ENCODE results near the gene VN1R4. TPM values are rescaled to one million over a fixed set of nuclear protein-coding genes. Genes with fewer than 3 reads are reported as not detected.
"Not testable (repeated sequence)": the region's sequence is repeated elsewhere in the genome, so short reads cannot be mapped to it uniquely, and the experiment has no call there.

Gene VN1R4
- polyA plus RNA-seq, 2 of the 4 experiments (the other 2 are of a cell fraction), result not detected

- TF ChIP-seq GATA3 (IDR thresholded peaks at IDR 0.05; ENCODE audit: borderline replicate concordance) (no peak), CBX2 (IDR thresholded peaks at IDR 0.05; ENCODE audit: borderline replicate concordance, low read depth) (no peak), ELK1 (IDR thresholded peaks at IDR 0.05; ENCODE audit: low read depth, low read length) (no peak), TFCP2L1 (CRISPR knock-in tag; IDR thresholded peaks at IDR 0.05) (no peak), NFE2L2 (conservative IDR thresholded peaks at IDR 0.05; ENCODE audit: low read length) (no peak), BHLHE40 (IDR thresholded peaks at IDR 0.05; ENCODE audit: low read depth, low read length) (no peak), POLR2A (IDR thresholded peaks at IDR 0.05; ENCODE audit: low read length) (no peak), HES2 (IDR thresholded peaks at IDR 0.05) (no peak), ZNF302 (CRISPR knock-in tag; IDR thresholded peaks at IDR 0.05) (no peak), EHF (CRISPR knock-in tag; IDR thresholded peaks at IDR 0.05) (no peak), RFX5 (IDR thresholded peaks at IDR 0.05) (no peak), HOXB13 (CRISPR knock-in tag; IDR thresholded peaks at IDR 0.05; ENCODE audit: low read depth) (no peak), RNF2 (IDR thresholded peaks at IDR 0.05; ENCODE audit: borderline replicate concordance, low read depth) (no peak), ESRRA (IDR thresholded peaks at IDR 0.05; ENCODE audit: borderline replicate concordance, low read length) (no peak), USF2 (IDR thresholded peaks at IDR 0.05) (no peak)
- Histone ChIP-seq H3K9me3 (peaks cover 62% of the 10 kb centered on the region), H3K27ac (no peak overlapping the region), H3K4me3 (no peak overlapping the region), H3K4me2 (no peak overlapping the region), H3K4me1 (no peaks in the 10 kb centered on the region)
- no peak for ATAC-seq
- no peak for FAIRE-seq
- no peak for DNase-seq (ENCODE audit: low read depth in 1 of 2, low spot score in 1 of 2)
- WGBS (ENCODE audit: missing lambda C conversion rate), result 62% methylated on average over 20 of the region's 20 CpGs
- ChIA-PET POLR2A (no interaction called here), CTCF (no interaction called here)
Observed at GRCh38 chr19:53224606-53225005, 42.9 kb downstream of the VN1R4 start.

- ATAC-seq; CTCF ChIA-PET; FAIRE-seq; H3K4me2 ChIP-seq; H3K27ac ChIP-seq; POLR2A ChIA-PET; DNase-seq (ENCODE audit: low read depth in 1 of 2, low spot score in 1 of 2); H3K4me1 ChIP-seq; H3K4me3 ChIP-seq: not testable (repeated sequence)
- H3K9me3 ChIP-seq, result peaks cover 66% of the 10 kb centered on the region
- WGBS (ENCODE audit: missing lambda C conversion rate), result 67% methylated on average over 3 of the region's 28 CpGs
Observed at GRCh38 chr19:53222716-53223115, 44.8 kb downstream of the VN1R4 start.

Other genes starting within 250 kb of the VN1R4 start
- gene ERVV-2, start 223.0 kb downstream of the VN1R4 start, polyA plus RNA-seq (2011; rRNA removed), result not detected in 2 replicates
- not detected in 3 replicates for gene ERVV-2, start 223.0 kb downstream of the VN1R4 start, polyA plus RNA-seq (2017; fragmentation: RNase III; extraction: RNeasy Plus Mini Kit Qiagen cat#74134 plus additional on column Dnase treatment)
- 15.4 and 16.6 TPM in 2 replicates for gene ZNF160, start 164.3 kb downstream of the VN1R4 start, polyA plus RNA-seq (2011; rRNA removed)
- gene ZNF160, start 164.3 kb downstream of the VN1R4 start, polyA plus RNA-seq (2017; fragmentation: RNase III; extraction: RNeasy Plus Mini Kit Qiagen cat#74134 plus additional on column Dnase treatment), result 8.8 to 9.6 TPM (median 9.1 TPM) in 3 replicates
- gene ZNF415, start 134.8 kb downstream of the VN1R4 start, polyA plus RNA-seq (2011; rRNA removed), result not detected in 2 replicates
- gene ZNF415, start 134.8 kb downstream of the VN1R4 start, polyA plus RNA-seq (2017; fragmentation: RNase III; extraction: RNeasy Plus Mini Kit Qiagen cat#74134 plus additional on column Dnase treatment), result not detected in 3 replicates
- not detected in 2 replicates for gene ZNF347, start 108.7 kb downstream of the VN1R4 start, polyA plus RNA-seq (2011; rRNA removed)
- gene ZNF347, start 108.7 kb downstream of the VN1R4 start, polyA plus RNA-seq (2017; fragmentation: RNase III; extraction: RNeasy Plus Mini Kit Qiagen cat#74134 plus additional on column Dnase treatment), result not detected in 3 replicates
- gene ZNF665, start 74.4 kb downstream of the VN1R4 start, polyA plus RNA-seq (2011; rRNA removed), result not detected in 2 replicates
- gene ZNF665, start 74.4 kb downstream of the VN1R4 start, polyA plus RNA-seq (2017; fragmentation: RNase III; extraction: RNeasy Plus Mini Kit Qiagen cat#74134 plus additional on column Dnase treatment), result not detected in 3 replicates
- not detected in 2 replicates for gene ZNF677, start 12.8 kb downstream of the VN1R4 start, polyA plus RNA-seq (2011; rRNA removed)
- gene ZNF677, start 12.8 kb downstream of the VN1R4 start, polyA plus RNA-seq (2017; fragmentation: RNase III; extraction: RNeasy Plus Mini Kit Qiagen cat#74134 plus additional on column Dnase treatment), result not detected in 3 replicates
- gene VN1R2, start 9.4 kb downstream of the VN1R4 start, polyA plus RNA-seq (2011; rRNA removed), result not detected in 2 replicates
- not detected in 3 replicates for gene VN1R2, start 9.4 kb downstream of the VN1R4 start, polyA plus RNA-seq (2017; fragmentation: RNase III; extraction: RNeasy Plus Mini Kit Qiagen cat#74134 plus additional on column Dnase treatment)
- gene ZNF845, start 66.0 kb upstream of the VN1R4 start, polyA plus RNA-seq (2011; rRNA removed), result 8.3 and 8.4 TPM in 2 replicates
- gene ZNF845, start 66.0 kb upstream of the VN1R4 start, polyA plus RNA-seq (2017; fragmentation: RNase III; extraction: RNeasy Plus Mini Kit Qiagen cat#74134 plus additional on column Dnase treatment), result 3.3 to 3.7 TPM (median 3.5 TPM) in 3 replicates
- gene ZNF525, start 98.0 kb upstream of the VN1R4 start, polyA plus RNA-seq (2011; rRNA removed), result 1.00 and 1.3 TPM in 2 replicates
- gene ZNF525, start 98.0 kb upstream of the VN1R4 start, polyA plus RNA-seq (2017; fragmentation: RNase III; extraction: RNeasy Plus Mini Kit Qiagen cat#74134 plus additional on column Dnase treatment), result 0.12 to 0.46 TPM (median 0.41 TPM) in 3 replicates
- gene ZNF765, start 127.4 kb upstream of the VN1R4 start, polyA plus RNA-seq (2011; rRNA removed), result 8.3 and 9.0 TPM in 2 replicates
- gene ZNF765, start 127.4 kb upstream of the VN1R4 start, polyA plus RNA-seq (2017; fragmentation: RNase III; extraction: RNeasy Plus Mini Kit Qiagen cat#74134 plus additional on column Dnase treatment), result 4.4 to 5.1 TPM (median 4.8 TPM) in 3 replicates
- 18.7 and 21.4 TPM in 2 replicates for gene ZNF761, start 164.3 kb upstream of the VN1R4 start, polyA plus RNA-seq (2011; rRNA removed)
- gene ZNF761, start 164.3 kb upstream of the VN1R4 start, polyA plus RNA-seq (2017; fragmentation: RNase III; extraction: RNeasy Plus Mini Kit Qiagen cat#74134 plus additional on column Dnase treatment), result 6.6 to 7.9 TPM (median 7.4 TPM) in 3 replicates
- 0.57 and 0.78 TPM in 2 replicates for gene ZNF813, start 200.0 kb upstream of the VN1R4 start, polyA plus RNA-seq (2011; rRNA removed)
- 0.30 to 0.67 TPM (median 0.63 TPM) in 3 replicates for gene ZNF813, start 200.0 kb upstream of the VN1R4 start, polyA plus RNA-seq (2017; fragmentation: RNase III; extraction: RNeasy Plus Mini Kit Qiagen cat#74134 plus additional on column Dnase treatment)

Data from A549 (cell line).